HEK293 (cell line): Measurements from ENCODE around the gene KCNK15.

Experiments used
- CTCF ChIA-PET: fragments of 350-600 bp; formaldehyde crosslinking; extraction: SDS; loops from one replicate; lab custom pipeline; 2021; ENCODE audit warnings: antibody characterized with exemption; lab: Yijun Ruan, JAX
- POLR2A ChIA-PET: fragments of 300-600 bp; formaldehyde crosslinking; extraction: SDS; loops from one replicate; lab custom pipeline; 2020; ENCODE audit warnings: antibody characterized with exemption, inconsistent platforms; lab: Yijun Ruan, JAX
- H3K27ac ChIP-seq: fragments of 200-500 bp; sonication (Bioruptor generic); 2 replicates; pipeline ENCODE4 v1.5.1; 2014; ENCODE audit warnings: low read depth, low read length, control low read depth, inconsistent platforms; ENCODE audit errors: extremely low read depth
- H3K36me3 ChIP-seq, 2 experiments: fragments of 200-500 bp in 1 of 2; sonication (Bioruptor generic) in 1 of 2; 1 replicate in 1 of 2; 2 replicates in 1 of 2; pipeline ENCODE4 v1.5.1; 2014 to 2017; ENCODE audit warnings: inconsistent platforms in 2 of 2, low read length in 2 of 2; ENCODE audit not compliant: control insufficient read depth in 2 of 2, insufficient read depth in 1 of 2
- H3K4me1 ChIP-seq: fragments of 200-500 bp; sonication (Bioruptor generic); 2 replicates; pipeline ENCODE4 v1.5.1; 2014; ENCODE audit warnings: mild to moderate bottlenecking, low read length, inconsistent platforms; ENCODE audit not compliant: control insufficient read depth, insufficient read depth
- H3K4me3 ChIP-seq: 2 replicates; pipeline ENCODE4 v1.5.1; 2011; ENCODE audit warnings: low read depth, mild to moderate bottlenecking, control low read depth, low read length, moderate library complexity
- H3K9me3 ChIP-seq: fragments of 200-500 bp; sonication (Bioruptor generic); 2 replicates; pipeline ENCODE4 v1.5.1; 2014; ENCODE audit warnings: low read depth, low read length, inconsistent platforms; ENCODE audit not compliant: control insufficient read depth, insufficient read depth
- GLI4 ChIP-seq: fragments of 450-650 bp; formaldehyde crosslinking; IDR thresholded peaks from 2 replicates; pipeline ENCODE4 v1.5.1; 2016; ENCODE audit warnings: missing biosample characterization, missing genetic modification characterization
- GLIS1 ChIP-seq: fragments of 450-650 bp; formaldehyde crosslinking; IDR thresholded peaks from 2 replicates; pipeline ENCODE4 v1.5.1; 2016; ENCODE audit warnings: missing biosample characterization, missing genetic modification characterization
- IKZF3 ChIP-seq: fragments of 450-650 bp; IDR thresholded peaks from 2 replicates; pipeline ENCODE4 v1.5.0; 2018; ENCODE audit warnings: missing biosample characterization, mild to moderate bottlenecking, missing genetic modification characterization, moderate library complexity
- KLF1 ChIP-seq: fragments of 450-650 bp; formaldehyde crosslinking; IDR thresholded peaks from 2 replicates; pipeline ENCODE4 v1.5.1; 2016; ENCODE audit warnings: missing biosample characterization, missing genetic modification characterization
- ZBTB48 ChIP-seq: fragments of 450-650 bp; formaldehyde crosslinking; IDR thresholded peaks from 2 replicates; pipeline ENCODE4 v1.5.1; 2016; ENCODE audit warnings: missing biosample characterization, missing genetic modification characterization
- ZIC2 ChIP-seq: fragments of 450-650 bp; formaldehyde crosslinking; IDR thresholded peaks from 2 replicates; pipeline ENCODE4 v1.5.1; 2016; ENCODE audit warnings: missing biosample characterization, missing genetic modification characterization
- ZNF184 ChIP-seq: fragments of 450-650 bp; IDR thresholded peaks from 2 replicates; pipeline ENCODE4 v1.5.1; 2018; ENCODE audit warnings: missing biosample characterization, mild to moderate bottlenecking, missing genetic modification characterization
- ZNF202 ChIP-seq: fragments of 450-650 bp; formaldehyde crosslinking; IDR thresholded peaks from 2 replicates; pipeline ENCODE4 v1.5.1; 2016; ENCODE audit warnings: missing biosample characterization, missing genetic modification characterization, borderline replicate concordance
- ZNF302 ChIP-seq: fragments of 450-650 bp; formaldehyde crosslinking; IDR thresholded peaks from 2 replicates; pipeline ENCODE4 v1.5.1; 2016; ENCODE audit warnings: missing biosample characterization, missing genetic modification characterization, low read depth
- ZNF548 ChIP-seq: fragments of 450-650 bp; formaldehyde crosslinking; IDR thresholded peaks from 2 replicates; pipeline ENCODE4 v1.5.1; 2016; ENCODE audit warnings: missing biosample characterization, missing genetic modification characterization
- ZNF585B ChIP-seq: fragments of 450-650 bp; formaldehyde crosslinking; IDR thresholded peaks from 2 replicates; pipeline ENCODE4 v1.5.1; 2016; ENCODE audit warnings: missing biosample characterization, missing genetic modification characterization
- ZNF670 ChIP-seq: fragments of 450-650 bp; formaldehyde crosslinking; IDR thresholded peaks from 2 replicates; pipeline ENCODE4 v1.5.1; 2016; ENCODE audit warnings: missing biosample characterization, missing genetic modification characterization, low read depth
- TF ChIP-seq, protein P1 (sequence below): fragments of 450-650 bp; formaldehyde crosslinking; IDR thresholded peaks from 2 replicates; pipeline ENCODE4 v1.5.1; 2016; ENCODE audit warnings: missing biosample characterization, missing genetic modification characterization
- TF ChIP-seq, protein P2 (sequence below): fragments of 450-650 bp; formaldehyde crosslinking; IDR thresholded peaks from 2 replicates; pipeline ENCODE4 v1.5.1; 2016; ENCODE audit warnings: missing biosample characterization, missing genetic modification characterization
- TF ChIP-seq, protein P3 (sequence below): fragments of 450-650 bp; formaldehyde crosslinking; IDR thresholded peaks from 2 replicates; pipeline ENCODE4 v1.5.1; 2017; ENCODE audit warnings: missing biosample characterization, mild to moderate bottlenecking, missing genetic modification characterization, moderate library complexity

The KCNK15 gene

DNA sequence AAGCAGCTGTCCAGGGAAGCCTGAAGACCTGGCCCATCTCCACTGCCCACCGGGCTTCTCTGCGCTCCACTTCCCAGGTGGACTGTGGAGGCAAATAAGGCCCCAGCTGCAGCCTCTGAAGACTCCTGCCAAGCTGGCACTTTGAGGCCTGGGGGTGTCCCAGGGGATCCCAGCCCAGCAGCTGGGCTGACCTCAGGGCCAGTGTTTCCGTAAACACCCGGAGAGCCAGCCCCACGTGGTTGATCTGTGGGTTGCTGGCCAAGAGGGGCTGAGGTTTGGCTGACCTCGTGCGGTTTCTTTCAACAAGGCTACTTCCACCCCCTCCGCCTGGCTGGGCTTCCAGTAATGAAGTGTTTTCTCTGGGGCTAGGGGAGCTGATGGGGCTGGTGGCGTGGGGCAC, 42.9 kb upstream of the KCNK15 start:
- no peaks in the 10 kb centered on the region for H3K4me1 ChIP-seq
- ChIA-PET CTCF (interaction anchor here (0.6 to 1.5 kb wide), 6 partner anchors 10 to 484 kb away, joined by 3 to 4 read pairs (median 3); partner anchors contain the start of gene CCN5), POLR2A (no interaction called here)
- no peaks in the 10 kb centered on the region for H3K36me3 ChIP-seq
- no peaks in the 10 kb centered on the region for H3K9me3 ChIP-seq
- no peak overlapping the region for H3K4me3 ChIP-seq
- no peak overlapping the region for H3K27ac ChIP-seq
- TF ChIP-seq, protein P1, sequence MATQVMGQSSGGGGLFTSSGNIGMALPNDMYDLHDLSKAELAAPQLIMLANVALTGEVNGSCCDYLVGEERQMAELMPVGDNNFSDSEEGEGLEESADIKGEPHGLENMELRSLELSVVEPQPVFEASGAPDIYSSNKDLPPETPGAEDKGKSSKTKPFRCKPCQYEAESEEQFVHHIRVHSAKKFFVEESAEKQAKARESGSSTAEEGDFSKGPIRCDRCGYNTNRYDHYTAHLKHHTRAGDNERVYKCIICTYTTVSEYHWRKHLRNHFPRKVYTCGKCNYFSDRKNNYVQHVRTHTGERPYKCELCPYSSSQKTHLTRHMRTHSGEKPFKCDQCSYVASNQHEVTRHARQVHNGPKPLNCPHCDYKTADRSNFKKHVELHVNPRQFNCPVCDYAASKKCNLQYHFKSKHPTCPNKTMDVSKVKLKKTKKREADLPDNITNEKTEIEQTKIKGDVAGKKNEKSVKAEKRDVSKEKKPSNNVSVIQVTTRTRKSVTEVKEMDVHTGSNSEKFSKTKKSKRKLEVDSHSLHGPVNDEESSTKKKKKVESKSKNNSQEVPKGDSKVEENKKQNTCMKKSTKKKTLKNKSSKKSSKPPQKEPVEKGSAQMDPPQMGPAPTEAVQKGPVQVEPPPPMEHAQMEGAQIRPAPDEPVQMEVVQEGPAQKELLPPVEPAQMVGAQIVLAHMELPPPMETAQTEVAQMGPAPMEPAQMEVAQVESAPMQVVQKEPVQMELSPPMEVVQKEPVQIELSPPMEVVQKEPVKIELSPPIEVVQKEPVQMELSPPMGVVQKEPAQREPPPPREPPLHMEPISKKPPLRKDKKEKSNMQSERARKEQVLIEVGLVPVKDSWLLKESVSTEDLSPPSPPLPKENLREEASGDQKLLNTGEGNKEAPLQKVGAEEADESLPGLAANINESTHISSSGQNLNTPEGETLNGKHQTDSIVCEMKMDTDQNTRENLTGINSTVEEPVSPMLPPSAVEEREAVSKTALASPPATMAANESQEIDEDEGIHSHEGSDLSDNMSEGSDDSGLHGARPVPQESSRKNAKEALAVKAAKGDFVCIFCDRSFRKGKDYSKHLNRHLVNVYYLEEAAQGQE (tag by site-specific recombination), result no peak
- TF ChIP-seq, protein P2, sequence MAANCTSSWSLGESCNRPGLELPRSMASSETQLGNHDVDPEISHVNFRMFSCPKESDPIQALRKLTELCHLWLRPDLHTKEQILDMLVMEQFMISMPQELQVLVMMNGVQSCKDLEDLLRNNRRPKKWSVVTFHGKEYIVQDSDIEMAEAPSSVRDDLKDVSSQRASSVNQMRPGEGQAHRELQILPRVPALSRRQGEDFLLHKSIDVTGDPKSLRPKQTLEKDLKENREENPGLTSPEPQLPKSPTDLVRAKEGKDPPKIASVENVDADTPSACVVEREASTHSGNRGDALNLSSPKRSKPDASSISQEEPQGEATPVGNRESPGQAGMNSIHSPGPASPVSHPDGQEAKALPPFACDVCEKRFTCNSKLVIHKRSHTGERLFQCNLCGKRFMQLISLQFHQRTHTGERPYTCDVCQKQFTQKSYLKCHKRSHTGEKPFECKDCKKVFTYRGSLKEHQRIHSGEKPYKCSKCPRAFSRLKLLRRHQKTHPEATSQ (tag by site-specific recombination), result no peak
- no peak for TF ChIP-seq ZBTB48
- TF ChIP-seq, protein P3, sequence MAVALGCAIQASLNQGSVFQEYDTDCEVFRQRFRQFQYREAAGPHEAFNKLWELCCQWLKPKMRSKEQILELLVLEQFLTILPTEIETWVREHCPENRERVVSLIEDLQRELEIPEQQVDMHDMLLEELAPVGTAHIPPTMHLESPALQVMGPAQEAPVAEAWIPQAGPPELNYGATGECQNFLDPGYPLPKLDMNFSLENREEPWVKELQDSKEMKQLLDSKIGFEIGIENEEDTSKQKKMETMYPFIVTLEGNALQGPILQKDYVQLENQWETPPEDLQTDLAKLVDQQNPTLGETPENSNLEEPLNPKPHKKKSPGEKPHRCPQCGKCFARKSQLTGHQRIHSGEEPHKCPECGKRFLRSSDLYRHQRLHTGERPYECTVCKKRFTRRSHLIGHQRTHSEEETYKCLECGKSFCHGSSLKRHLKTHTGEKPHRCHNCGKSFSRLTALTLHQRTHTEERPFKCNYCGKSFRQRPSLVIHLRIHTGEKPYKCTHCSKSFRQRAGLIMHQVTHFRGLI, result 0 out of 2 replicates have a peak, but pooled peaks have one; percentile 28
- TF ChIP-seq ZNF184 (tag by site-specific recombination), result no peak
- no peak for TF ChIP-seq ZNF202
- no peak for TF ChIP-seq GLI4 (tag by site-specific recombination)
- peak; percentile 32; the same call in 1 of the 2 replicates for TF ChIP-seq IKZF3 (tag by site-specific recombination)
- TF ChIP-seq ZNF302, result no peak
- peak; percentile 83 for TF ChIP-seq GLIS1 (tag by site-specific recombination)
- peak; percentile 76 for TF ChIP-seq ZIC2 (tag by site-specific recombination)

DNA sequence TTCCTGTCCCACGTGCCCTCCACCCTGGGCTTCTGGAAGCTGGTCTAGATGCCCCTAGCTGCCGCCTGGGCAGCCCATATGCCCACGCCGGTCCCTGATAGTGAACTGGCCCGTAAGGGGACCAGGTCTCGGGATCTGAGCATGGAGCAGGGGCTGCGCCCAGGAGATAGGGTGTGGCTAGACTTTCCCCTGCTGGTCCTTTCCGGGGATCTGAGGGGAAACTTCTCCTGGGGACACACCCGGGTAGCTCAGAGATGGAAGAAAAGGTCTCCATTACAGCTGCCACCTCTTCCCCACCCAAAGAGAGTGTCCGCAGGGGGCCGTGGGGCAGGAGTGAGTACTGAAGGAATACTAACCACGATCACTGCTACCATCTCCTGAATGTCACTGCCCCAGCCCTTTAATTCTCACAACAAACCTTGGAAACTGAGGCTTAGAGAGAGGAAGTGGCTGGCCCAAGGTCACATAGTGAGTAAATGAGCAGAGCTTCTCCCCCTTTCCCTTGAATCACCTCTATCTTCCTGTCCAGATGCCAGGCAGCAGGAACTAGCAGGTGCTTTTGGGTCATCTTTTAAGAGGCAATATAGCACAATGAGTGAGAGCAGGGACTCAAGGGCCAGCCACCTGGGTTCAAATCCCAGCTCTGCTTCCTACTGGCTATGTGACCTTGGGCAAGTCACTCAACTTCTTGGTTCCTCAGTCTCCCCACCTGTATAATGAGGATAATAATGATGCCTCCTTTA, 42.3 kb upstream of the KCNK15 start:
- Histone ChIP-seq H3K9me3 (no peaks in the 10 kb centered on the region), H3K27ac (no peak overlapping the region), H3K4me1 (no peaks in the 10 kb centered on the region), H3K36me3 (no peaks in the 10 kb centered on the region), H3K4me3 (no peak overlapping the region)
- ChIA-PET POLR2A (no interaction called here), CTCF (interaction anchor here (0.6 to 1.5 kb wide), 6 partner anchors 12 to 485 kb away, joined by 3 to 4 read pairs (median 3); partner anchors contain the start of gene CCN5)
- TF ChIP-seq ZNF585B (tag by site-specific recombination) (no peak), KLF1 (tag by site-specific recombination) (0 out of 2 replicates have a peak, but pooled peaks have one; percentile 36), ZNF670 (tag by site-specific recombination) (no peak), ZNF548 (tag by site-specific recombination) (no peak)
